Activated T-helper 9 cell treated with anti-CD3 and anti-CD28 coated beads, Interleukin-2, amount 50 U/mL, for 16 hours (primary cell): ENCODE results near the gene SORBS1.

ENCODE experiments used
- DNase-seq: peaks from one replicate; pipeline ENCODE4 v3.0.0-alpha.2; 2020; ENCODE audit warnings: low read depth

SORBS1 gene

GRCh38 chr10:95289921-95290421, 271.2 kb downstream of the SORBS1 start:
- no peak for DNase-seq

GRCh38 chr10:95289003-95289920, 271.9 kb downstream of the SORBS1 start:
- DNase-seq = no peak

DNA sequence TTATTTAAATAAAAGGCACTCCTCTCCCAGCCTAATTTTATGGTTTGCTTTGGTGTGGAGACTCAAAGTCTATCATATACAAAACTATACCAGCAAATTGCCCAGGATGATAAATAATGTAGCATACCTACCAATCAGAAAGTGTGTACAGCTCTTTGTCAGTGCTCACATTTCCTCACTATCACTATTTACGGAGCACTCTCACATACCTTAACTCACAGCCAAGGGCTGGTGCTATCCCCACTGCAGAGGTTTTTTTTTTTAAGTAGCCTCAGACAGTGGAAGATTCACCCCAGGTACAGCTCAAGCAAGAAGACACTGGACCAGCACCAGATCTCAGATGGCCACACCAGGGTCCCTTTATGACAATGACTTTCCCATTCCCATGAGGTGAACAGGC, 272.9 kb downstream of the SORBS1 start:
- DNase-seq = no peak

DNA sequence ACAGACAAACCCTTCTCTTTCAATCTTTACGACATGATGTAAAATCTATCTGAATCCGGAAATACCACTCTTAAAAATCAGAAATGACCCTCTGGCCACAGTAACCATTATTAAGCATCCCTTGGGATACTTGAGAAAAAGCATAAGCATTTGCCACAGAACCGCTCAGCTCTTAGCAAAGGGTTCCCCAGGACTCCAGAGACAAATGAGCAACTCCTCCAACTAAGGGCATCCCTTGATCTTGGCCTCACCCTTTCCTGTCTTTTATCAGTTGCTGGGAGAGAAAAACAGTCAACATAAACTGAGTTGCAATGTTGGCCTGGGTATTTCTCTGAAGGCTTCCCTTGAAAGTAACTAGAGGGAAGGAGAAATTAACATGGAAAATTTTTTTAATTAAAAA, 273.9 kb downstream of the SORBS1 start:
- DNase-seq = no peak

DNA sequence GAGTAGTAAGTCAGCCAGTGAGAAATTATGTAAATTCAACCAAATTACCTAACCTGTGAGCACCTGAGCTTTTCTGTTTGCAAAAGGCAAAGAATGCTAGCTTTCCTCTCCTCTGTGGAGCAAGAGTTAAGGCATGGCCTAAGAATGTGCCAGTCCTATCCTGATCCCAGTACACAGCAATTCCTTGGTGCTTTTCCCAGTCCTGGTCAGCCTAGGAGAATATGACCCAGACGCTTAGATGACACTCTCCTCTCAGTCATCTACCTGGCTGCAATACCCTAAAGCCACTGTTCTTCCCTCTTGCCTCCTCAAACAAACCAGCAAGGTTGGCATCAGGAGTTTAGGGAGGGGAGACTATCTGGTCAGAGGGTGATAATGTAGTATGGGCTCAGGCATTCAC, 274.5 kb downstream of the SORBS1 start:
- DNase-seq = no peak

DNA sequence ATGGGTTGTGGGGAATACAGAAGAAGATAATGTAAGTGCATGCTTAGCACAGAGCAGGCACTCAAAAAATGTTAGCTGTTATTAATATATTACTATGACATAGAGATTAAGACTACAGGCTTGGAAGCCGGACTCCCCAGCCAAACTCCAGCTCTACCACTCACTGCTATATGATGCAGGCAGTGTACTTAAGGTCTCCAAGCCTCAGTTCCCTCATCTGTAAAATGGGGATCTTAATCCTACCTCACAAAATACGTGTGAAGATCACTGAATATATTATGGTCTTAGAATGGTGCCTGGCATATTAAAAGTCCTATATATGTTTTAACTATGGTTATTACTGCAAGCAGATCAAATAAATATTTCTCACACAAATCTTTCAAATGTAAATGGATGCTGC, 275.6 kb downstream of the SORBS1 start:
- no peak for DNase-seq

GRCh38 chr10:95284807-95285206, 276.4 kb downstream of the SORBS1 start:
- DNase-seq = no peak

DNA sequence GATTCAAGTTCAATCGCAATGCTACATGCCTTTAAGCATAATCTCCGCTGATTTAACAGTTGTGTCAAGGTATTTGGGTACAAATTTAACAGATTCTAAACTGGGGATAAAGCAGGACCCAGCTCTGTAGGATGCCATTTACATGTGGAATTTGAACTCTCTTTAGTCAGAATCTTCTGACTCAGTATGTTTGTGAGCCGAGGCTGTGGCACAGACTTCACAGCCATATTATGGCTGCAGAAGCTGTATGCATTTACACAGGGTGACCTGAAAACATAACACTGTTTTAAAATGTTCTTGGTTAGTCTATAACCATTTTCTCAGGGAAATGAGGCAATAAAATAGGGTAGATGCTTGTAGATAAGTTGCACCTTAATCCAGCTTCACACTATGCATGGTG, 279.1 kb downstream of the SORBS1 start:
- DNase-seq = no peak

DNA sequence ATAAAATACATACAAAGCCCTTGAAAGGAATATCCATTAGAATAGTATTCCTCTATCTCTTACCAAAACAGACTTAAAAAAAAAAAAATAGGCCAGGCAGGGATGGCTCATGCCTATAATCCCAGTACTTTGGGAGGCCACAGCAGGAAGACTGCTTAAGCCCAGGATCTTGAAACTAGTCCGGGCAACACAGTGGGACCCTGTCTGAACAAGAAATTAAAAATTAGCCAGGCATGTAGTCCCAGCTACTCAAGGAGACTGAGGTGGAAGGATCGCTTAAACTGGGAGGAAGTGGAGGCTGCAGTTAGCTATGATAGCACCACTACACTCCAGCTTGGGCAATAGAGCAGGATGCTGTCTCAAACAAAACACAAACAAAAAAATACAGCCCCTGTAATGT, 280.0 kb downstream of the SORBS1 start:
- DNase-seq = no peak

DNA sequence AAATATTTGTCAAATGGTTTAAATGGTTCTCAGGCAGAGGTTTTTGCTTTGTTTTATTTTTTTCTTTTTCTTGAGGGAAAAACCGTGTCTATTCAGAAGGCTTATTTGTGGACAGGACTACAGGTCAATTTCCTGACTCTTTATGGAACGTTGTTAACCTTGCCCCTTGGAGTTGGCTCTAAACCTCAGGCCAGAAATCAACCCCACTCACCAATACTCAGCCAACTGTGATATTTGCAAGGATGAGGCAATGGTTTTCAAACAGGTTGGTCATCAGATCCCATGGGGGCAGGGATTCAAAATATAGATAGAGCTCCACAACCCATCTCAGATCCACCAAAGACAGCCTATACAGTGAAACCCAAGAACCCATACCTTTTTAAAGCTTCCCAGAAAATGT, 280.5 kb downstream of the SORBS1 start:
- DNase-seq = no peak

GRCh38 chr10:95279042-95279820, 281.9 kb downstream of the SORBS1 start:
- DNase-seq = no peak

DNA sequence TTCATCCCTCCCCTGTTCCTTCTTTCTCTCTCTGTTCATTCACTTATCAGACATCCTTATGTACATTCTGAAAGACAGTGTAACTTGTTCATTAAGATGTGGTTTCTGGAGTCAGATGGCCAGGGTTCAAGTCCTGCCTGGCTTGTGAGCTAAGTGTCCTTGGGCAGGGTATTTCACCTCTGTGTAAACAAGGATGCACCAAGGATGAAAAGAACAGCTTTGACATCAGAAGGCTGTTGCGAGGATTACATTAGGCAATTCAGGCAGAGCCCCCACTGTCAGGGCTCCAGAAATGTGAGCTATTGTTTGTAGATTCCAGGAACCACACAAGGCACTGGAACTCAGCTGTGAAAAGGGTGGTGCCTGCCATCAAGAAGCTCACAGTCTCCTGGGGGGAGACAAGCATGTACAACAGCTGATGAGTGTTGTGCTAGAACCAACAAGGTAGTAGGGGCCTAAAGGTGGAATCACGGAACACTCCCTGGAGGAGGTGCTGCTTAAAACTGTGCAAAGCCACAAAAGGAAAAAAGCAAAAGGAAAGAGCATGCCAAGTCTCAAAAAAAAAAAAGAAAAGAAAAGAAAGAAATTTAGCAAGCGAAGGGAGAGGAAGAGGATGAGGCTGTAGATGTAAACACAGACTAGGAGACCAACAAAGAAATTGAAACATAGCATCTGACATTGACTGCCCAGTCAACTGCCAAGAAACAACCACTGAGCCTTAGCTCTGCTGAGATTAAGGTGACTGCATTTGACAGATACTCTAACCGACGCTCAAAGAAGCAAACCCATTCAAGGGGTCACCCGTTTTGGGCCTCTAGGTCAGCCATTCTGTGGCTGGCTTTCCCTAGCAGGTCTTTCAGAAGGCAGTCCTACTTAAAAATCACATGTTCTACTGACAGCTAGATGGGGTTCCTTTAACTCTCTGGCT, 282.8 kb downstream of the SORBS1 start:
- no peak for DNase-seq

GRCh38 chr10:95277614-95278013, 283.6 kb downstream of the SORBS1 start:
- no peak for DNase-seq

GRCh38 chr10:95277201-95277570, 284.0 kb downstream of the SORBS1 start:
- DNase-seq = no peak

- DNase-seq = no peak
Observed at GRCh38 chr10:95276367-95277200, 284.6 kb downstream of the SORBS1 start.

DNA sequence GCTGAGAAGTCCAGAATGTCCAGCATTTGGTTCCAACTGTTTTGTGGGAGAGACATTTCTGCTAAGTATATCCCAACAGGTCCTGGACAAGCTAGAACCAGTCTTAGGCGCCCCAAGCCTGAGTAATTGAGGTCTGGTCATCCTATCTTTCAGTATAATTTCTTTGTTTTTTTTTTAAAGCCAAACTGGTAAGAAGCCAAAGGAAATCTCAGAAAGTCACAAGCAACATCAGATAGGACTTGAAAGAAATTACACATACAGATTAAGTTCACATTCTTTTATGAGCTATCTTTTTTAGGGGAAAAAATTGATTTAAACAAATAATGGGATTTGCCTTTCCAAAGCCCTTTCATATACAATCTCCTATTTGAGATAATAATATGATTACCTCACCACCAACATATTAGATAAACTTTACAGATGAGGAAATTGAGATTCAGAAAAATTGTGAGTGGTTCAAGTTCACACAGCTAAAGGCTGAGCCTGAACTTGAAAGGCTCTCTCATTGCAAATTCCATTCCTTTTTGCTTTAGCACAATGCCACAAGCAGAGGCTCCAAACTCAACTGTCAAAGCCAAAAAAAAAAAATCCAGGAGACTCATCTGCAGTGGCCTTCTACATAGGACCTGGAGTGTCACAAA, 285.3 kb downstream of the SORBS1 start:
- DNase-seq = no peak

DNA sequence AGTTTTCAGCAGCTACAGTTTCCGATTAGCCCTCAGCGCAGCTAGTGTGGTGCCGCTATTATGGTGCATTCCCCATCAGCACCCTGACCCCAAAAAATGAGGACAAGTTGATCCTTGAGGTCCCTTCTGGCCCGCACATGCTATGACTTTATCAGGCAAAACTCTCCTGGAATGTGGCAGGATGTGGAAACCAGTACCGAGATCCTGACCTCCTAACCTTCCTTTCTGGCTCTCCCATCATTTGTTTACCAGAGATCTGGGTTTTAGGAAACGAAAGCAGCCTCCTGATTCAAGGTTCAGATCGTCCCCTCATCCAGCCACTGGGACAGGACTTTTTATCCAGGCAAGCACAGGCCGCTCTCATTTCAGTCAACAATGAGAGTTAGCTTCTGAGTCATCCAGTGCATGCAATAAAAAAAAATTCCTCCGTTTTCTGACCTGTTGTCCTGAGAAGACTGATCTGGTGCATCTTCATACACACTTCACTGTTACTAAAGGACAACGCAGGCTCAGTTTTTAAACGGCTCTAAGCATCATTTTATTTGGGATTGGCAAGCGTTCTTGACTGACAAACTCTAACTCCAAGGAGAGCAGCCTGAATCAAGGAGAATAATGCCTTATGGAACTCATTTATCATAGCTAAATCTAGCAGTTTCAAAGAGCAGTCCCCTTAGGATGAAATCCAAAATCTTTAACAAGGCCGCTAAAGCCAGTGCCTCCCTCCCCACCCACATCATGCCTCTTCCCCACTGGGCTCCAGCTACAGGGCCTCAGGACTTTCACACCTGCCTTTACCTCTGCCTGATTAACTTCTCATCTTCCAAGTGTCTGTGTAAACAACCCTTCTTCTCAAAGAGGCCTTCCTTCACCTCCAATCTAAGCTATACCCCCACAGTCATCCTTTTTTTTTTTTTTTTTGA, 287.5 kb downstream of the SORBS1 start:
- DNase-seq = no peak

DNA sequence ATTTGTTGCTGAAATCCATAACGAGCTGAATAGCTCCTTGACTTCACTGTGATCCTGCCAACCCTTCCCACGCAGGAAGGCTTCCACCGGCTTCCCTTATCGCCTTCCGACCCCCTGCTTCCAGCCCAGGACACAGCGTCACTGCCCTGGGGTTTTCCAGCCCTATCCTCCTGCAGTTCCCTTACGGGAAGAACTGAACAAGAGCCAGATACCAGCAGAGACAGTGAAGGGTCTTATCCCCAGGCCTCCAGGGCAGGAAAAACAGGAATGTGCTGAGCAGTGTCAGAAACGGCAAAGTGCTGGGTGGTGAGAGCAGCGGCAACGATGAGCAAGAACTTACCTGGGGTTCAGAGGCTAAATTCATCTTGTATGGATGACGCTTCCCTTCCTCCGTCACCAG, 292.7 kb downstream of the SORBS1 start:
- DNase-seq = no peak

DNA sequence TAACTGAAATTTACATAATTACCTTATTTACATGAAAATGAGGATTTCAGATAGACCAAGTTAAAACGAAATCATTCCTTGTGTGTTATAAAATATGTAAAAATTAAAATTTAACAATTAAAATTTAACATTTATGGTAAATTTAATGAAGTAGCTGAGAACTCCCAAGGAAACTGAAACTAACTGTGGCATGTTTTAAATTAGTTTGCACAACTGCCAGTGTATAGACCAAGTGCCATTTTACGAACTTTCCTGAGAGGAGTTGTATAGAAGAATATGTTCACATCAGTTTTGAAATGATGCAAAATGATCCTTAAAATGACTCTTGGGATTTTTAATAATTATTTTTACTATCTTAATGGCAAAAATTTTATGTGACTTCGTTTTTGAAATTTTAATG, 293.9 kb downstream of the SORBS1 start:
- no peak for DNase-seq
